ENCODE results near the gene ING3. TPM values are rescaled to one million over a fixed set of nuclear protein-coding genes. Genes with fewer than 3 reads are reported as not detected.

The ING3 gene
- polyA plus RNA-seq, 1 donor from 2014 or later, result 19.7 TPM

- Histone ChIP-seq H3K9me2 (ENCODE audit: insufficient read depth, low read length) (no peaks in the 10 kb centered on the region), H2AFZ (ENCODE audit: low read depth, low read length) (no peak overlapping the region), H3K9ac (ENCODE audit: low read length) (no peak overlapping the region), H3K4me3 (ENCODE audit: low read length) (no peak overlapping the region), H3K9me3 (ENCODE audit: low read length) (no peaks in the 10 kb centered on the region), H3K27me3 (ENCODE audit: insufficient read depth, low read depth, low read length) (no peaks in the 10 kb centered on the region), H3K27ac (ENCODE audit: low read length) (no peak overlapping the region), H3K79me2 (replicated peaks; ENCODE audit: insufficient read depth, low read length) (no peaks in the 10 kb centered on the region), H3K4me2 (ENCODE audit: low read length) (no peak overlapping the region), H3K36me3 (ENCODE audit: insufficient read depth, low read length) (no peaks in the 10 kb centered on the region), H4K20me1 (ENCODE audit: insufficient read depth) (no peaks in the 10 kb centered on the region), H3F3A (ENCODE audit: insufficient read depth, low read length, poor library complexity, severe bottlenecking) (no peaks in the 10 kb centered on the region)
- no peak for TF ChIP-seq TAF1 (IDR thresholded peaks at IDR 0.05; ENCODE audit: low read depth)
- TF ChIP-seq EZH2 (IDR thresholded peaks at IDR 0.05; ENCODE audit: borderline replicate concordance, insufficient read depth, low read length, poor library complexity, severe bottlenecking), result no peak
- no peak for TF ChIP-seq EP300 (conservative IDR thresholded peaks at IDR 0.05; ENCODE audit: poor library complexity, severe bottlenecking)
- no peak for TF ChIP-seq POLR2AphosphoS5 (IDR thresholded peaks at IDR 0.05)
- TF ChIP-seq RAD21 (conservative IDR thresholded peaks at IDR 0.05), result no peak
Measured at GRCh38 chr7:120994512-120995410, 44.2 kb downstream of the ING3 start.

- H3K27me3 ChIP-seq (ENCODE audit: insufficient read depth, low read depth, low read length), result no peaks in the 10 kb centered on the region
- TF ChIP-seq EZH2 (IDR thresholded peaks at IDR 0.05; ENCODE audit: borderline replicate concordance, insufficient read depth, low read length, poor library complexity, severe bottlenecking) (no peak), MXI1 (conservative IDR thresholded peaks at IDR 0.05; ENCODE audit: poor library complexity, severe bottlenecking) (no peak), RAD21 (conservative IDR thresholded peaks at IDR 0.05) (no peak), POLR2AphosphoS5 (IDR thresholded peaks at IDR 0.05) (no peak), SMC3 (conservative IDR thresholded peaks at IDR 0.05; ENCODE audit: poor library complexity) (no peak), TAF1 (IDR thresholded peaks at IDR 0.05; ENCODE audit: low read depth) (no peak), CTCF (IDR thresholded peaks at IDR 0.05; ENCODE audit: poor library complexity, severe bottlenecking) (no peak), REST (IDR thresholded peaks at IDR 0.05; ENCODE audit: borderline replicate concordance) (no peak), EP300 (conservative IDR thresholded peaks at IDR 0.05; ENCODE audit: poor library complexity, severe bottlenecking) (no peak)
- H3K36me3 ChIP-seq (ENCODE audit: insufficient read depth, low read length), result no peaks in the 10 kb centered on the region
- H4K20me1 ChIP-seq (ENCODE audit: insufficient read depth), result no peaks in the 10 kb centered on the region
- no peak overlapping the region for H2AFZ ChIP-seq (ENCODE audit: low read depth, low read length)
- H3K79me2 ChIP-seq (replicated peaks; ENCODE audit: insufficient read depth, low read length), result no peaks in the 10 kb centered on the region
- no peaks in the 10 kb centered on the region for H3F3A ChIP-seq (ENCODE audit: insufficient read depth, low read length, poor library complexity, severe bottlenecking)
- no peaks in the 10 kb centered on the region for H3K9me2 ChIP-seq (ENCODE audit: insufficient read depth, low read length)
- no peak overlapping the region for H3K4me3 ChIP-seq (ENCODE audit: low read length)
- no peak overlapping the region for H3K27ac ChIP-seq (ENCODE audit: low read length)
- no peaks in the 10 kb centered on the region for H3K9me3 ChIP-seq (ENCODE audit: low read length)
- H3K9ac ChIP-seq (ENCODE audit: low read length), result no peak overlapping the region
- H3K4me2 ChIP-seq (ENCODE audit: low read length), result no peak overlapping the region
Measured at GRCh38 chr7:120995654-120996053, 45.1 kb downstream of the ING3 start.

Measured in neural cell (in vitro differentiated cells).